NCI-H1417 (cell line): Measurements from ENCODE around the gene LSM7.

Source experiments
- DNase-seq, 3 experiments: peaks; one replicate each; lab custom pipeline; 2025; lab: John Stamatoyannopoulos, UW

LSM7 gene

GRCh38 chr19:2338055-2338615, 9.7 kb upstream of the LSM7 start:
- DNase-seq, result no peak

- DNase-seq, result peak in 2 of 3 experiments; percentile 26 to 54
Observed at GRCh38 chr19:2337329-2337707, 8.9 kb upstream of the LSM7 start.

- DNase-seq, result no peak
Observed at GRCh38 chr19:2336528-2337328, 8.3 kb upstream of the LSM7 start.

GRCh38 chr19:2335848-2336247, 7.5 kb upstream of the LSM7 start:
- DNase-seq, result no peak

- no peak for DNase-seq
Observed at GRCh38 chr19:2334986-2335846, 6.8 kb upstream of the LSM7 start.

GRCh38 chr19:2334426-2334825, 6.0 kb upstream of the LSM7 start:
- DNase-seq, result no peak

GRCh38 chr19:2333807-2334211, 5.4 kb upstream of the LSM7 start:
- DNase-seq, result no peak

GRCh38 chr19:2333027-2333806, 4.8 kb upstream of the LSM7 start:
- DNase-seq, result peak; percentile 67 to 87 (median 81)

GRCh38 chr19:2332341-2333026, 4.1 kb upstream of the LSM7 start:
- peak; percentile 62 to 89 (median 69) for DNase-seq

- DNase-seq, result peak in 1 of 3 experiments; percentile 56
Observed at GRCh38 chr19:2331601-2332246, 3.3 kb upstream of the LSM7 start.

GRCh38 chr19:2330632-2331284, 2.4 kb upstream of the LSM7 start:
- DNase-seq, result peak in 1 of 3 experiments; percentile 85

GRCh38 chr19:2330255-2330631, 1.9 kb upstream of the LSM7 start:
- no peak for DNase-seq

- DNase-seq, result peak in 2 of 3 experiments; percentile 32 to 47
Observed at GRCh38 chr19:2329501-2329916, 1.1 kb upstream of the LSM7 start.

GRCh38 chr19:2329149-2329478, 728 bp upstream of the LSM7 start:
- peak in 1 of 3 experiments; percentile 57 for DNase-seq

- DNase-seq, result peak in 2 of 3 experiments; percentile 80 to 93
Observed at GRCh38 chr19:2327773-2328400, 499 bp downstream of the LSM7 start.

GRCh38 chr19:2326699-2327360, 1.6 kb downstream of the LSM7 start:
- DNase-seq, result no peak

GRCh38 chr19:2325281-2326046, 2.9 kb downstream of the LSM7 start:
- no peak for DNase-seq

GRCh38 chr19:2324220-2324948, 4.0 kb downstream of the LSM7 start:
- peak; percentile 44 to 86 (median 77) for DNase-seq
